Gastrocnemius medialis (tissue), 4 donors: ENCODE results near the gene ARL6IP1. TPM values are rescaled to one million over a fixed set of nuclear protein-coding genes. Genes with fewer than 3 reads are reported as not detected.
A peak's percentile ranks its signal among the peaks of the same experiment; 100 is the strongest.

Experiments
- ATAC-seq, 2 donors: fragments of 150-250 bp; one replicate each; pipeline ENCODE4 v1.9.1; 2016
- DNase-seq, 2 donors: peaks; one replicate each; pipeline ENCODE4 v3.0.0-alpha.2; 2019
- H3K27ac ChIP-seq, 4 donors: fragments of 200-600 bp; sonication (generic); 1 replicate in 1 of 4; 2 replicates in 3 of 4; pipeline ENCODE4 v1.5.1; 2016 to 2018; ENCODE audit warnings: mild to moderate bottlenecking in 2 of 4, moderate library complexity in 1 of 4
- H3K27me3 ChIP-seq, 3 donors: fragments of 200-600 bp; sonication (generic) in 2 of 3; 1 replicate in 1 of 3; 2 replicates in 2 of 3; pipeline versions ENCODE4 v1.5.1 to v1.6.0; 2016 to 2019; ENCODE audit warnings: mild to moderate bottlenecking in 1 of 3, moderate library complexity in 1 of 3
- H3K36me3 ChIP-seq, 2 donors: fragments of 200-600 bp; sonication (generic) in 1 of 2; one replicate each; pipeline ENCODE4 v1.5.1; 2017 to 2018
- H3K4me1 ChIP-seq, 2 donors: fragments of 200-600 bp; sonication (generic) in 1 of 2; one replicate each; pipeline ENCODE4 v1.5.1; 2016 to 2017; ENCODE audit warnings: mild to moderate bottlenecking in 2 of 2
- H3K4me3 ChIP-seq, 4 donors: fragments of 200-600 bp; sonication (generic) in 3 of 4; 1 replicate in 1 of 4; 2 replicates in 3 of 4; pipeline ENCODE4 v1.5.1; 2016 to 2019; ENCODE audit warnings: mild to moderate bottlenecking in 2 of 4
- H3K9me3 ChIP-seq, 3 donors: fragments of 200-600 bp; sonication (generic) in 2 of 3; 1 replicate in 1 of 3; 2 replicates in 2 of 3; pipeline ENCODE4 v1.5.1; 2016 to 2019
- POLR2A ChIP-seq, 2 donors: fragments of 450-650 bp; IDR thresholded peaks; one replicate each; pipeline ENCODE4 v1.6.1; 2017; ENCODE audit warnings: antibody characterized with exemption in 2 of 2, mild to moderate bottlenecking in 2 of 2, moderate library complexity in 2 of 2
- in situ Hi-C, 4 donors: fragments of 200-750 bp; cut with MboI; loops; one replicate each; pipeline versions ENCODE4 v1.15.0 to v1.8.0; 2017; ENCODE audit warnings: low sequenced_read_pairs in 4 of 4
- intact Hi-C: fragments of 100-400 bp; cut with DNase I; formaldehyde crosslinking; loops from one replicate; pipeline ENCODE4 v1.15.1; 2023; ENCODE audit warnings: low total_unique reads
- total RNA-seq, 4 donors: library from RNA; depleted of rRNA; stranded (reverse); fragments of >200 nt; gene quantifications; one replicate each; pipeline versions ENCODE4 v1.1.0 to v1.2.3, GENCODE V29; 2016
- TF ChIP-seq, protein P1 (sequence below), 5 experiments: fragments of 450-650 bp in 3 of 5; fragments of 200-600 bp in 2 of 5; sonication (generic) in 2 of 5; IDR thresholded peaks in 4 of 5; conservative IDR thresholded peaks in 1 of 5; 1 replicate in 4 of 5; 2 replicates in 1 of 5; pipeline ENCODE4 v1.5.1; 2016 to 2019; ENCODE audit warnings: antibody characterized with exemption in 5 of 5, mild to moderate bottlenecking in 3 of 5, moderate library complexity in 3 of 5

The ARL6IP1 gene
- total RNA-seq, 4 donors from 2014 or later: 25.2 to 40.5 (median 37.5) TPM

DNA sequence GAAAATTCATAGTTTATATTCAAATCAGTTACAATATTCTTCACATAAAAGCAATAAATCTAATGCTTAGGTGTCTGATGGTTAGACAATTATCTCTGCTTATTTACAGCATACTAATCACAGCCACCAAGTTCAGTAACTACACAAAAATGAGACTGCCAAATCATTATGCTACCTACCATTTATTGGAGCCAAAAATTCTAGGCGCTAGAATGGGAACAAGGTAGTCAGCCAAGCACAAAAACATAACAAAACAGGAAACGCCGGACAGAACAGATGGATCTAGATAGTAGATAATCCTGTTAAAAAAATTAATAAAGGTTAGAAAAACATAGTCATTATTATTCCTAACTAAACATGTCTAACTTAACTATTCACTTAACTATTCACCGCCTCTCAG, 3.6 kb downstream of the ARL6IP1 start:
- H3K27ac ChIP-seq: peak overlapping the region in 3 of 4 donors; percentile 1 to 96 (median 94)
- no peak overlapping the region for H3K4me3 ChIP-seq
- peaks cover 0 to 48% of the 10 kb centered on the region in 2 donors for H3K36me3 ChIP-seq
- peaks cover 26 to 41% of the 10 kb centered on the region in 2 donors for H3K4me1 ChIP-seq
- intact Hi-C loops (no loop called here), in situ Hi-C loops (loop anchor here in 2 of 4 donors (10.0 to 25.0 kb wide), 3 partner anchors 167 to 715 kb away; partner anchors contain the start of genes CCP110 (in 1 of the 2), COQ7 (in 1 of the 2) and GDE1 (in 1 of the 2))
- TF ChIP-seq POLR2A (IDR thresholded peaks at IDR 0.05): no peak
- TF ChIP-seq, protein P1, sequence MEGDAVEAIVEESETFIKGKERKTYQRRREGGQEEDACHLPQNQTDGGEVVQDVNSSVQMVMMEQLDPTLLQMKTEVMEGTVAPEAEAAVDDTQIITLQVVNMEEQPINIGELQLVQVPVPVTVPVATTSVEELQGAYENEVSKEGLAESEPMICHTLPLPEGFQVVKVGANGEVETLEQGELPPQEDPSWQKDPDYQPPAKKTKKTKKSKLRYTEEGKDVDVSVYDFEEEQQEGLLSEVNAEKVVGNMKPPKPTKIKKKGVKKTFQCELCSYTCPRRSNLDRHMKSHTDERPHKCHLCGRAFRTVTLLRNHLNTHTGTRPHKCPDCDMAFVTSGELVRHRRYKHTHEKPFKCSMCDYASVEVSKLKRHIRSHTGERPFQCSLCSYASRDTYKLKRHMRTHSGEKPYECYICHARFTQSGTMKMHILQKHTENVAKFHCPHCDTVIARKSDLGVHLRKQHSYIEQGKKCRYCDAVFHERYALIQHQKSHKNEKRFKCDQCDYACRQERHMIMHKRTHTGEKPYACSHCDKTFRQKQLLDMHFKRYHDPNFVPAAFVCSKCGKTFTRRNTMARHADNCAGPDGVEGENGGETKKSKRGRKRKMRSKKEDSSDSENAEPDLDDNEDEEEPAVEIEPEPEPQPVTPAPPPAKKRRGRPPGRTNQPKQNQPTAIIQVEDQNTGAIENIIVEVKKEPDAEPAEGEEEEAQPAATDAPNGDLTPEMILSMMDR (IDR thresholded peaks at IDR 0.05 in 4 of 5, conservative IDR thresholded peaks at IDR 0.05 in 1 of 5): no peak
- DNase-seq (no peak), ATAC-seq (no peak)
- no peaks in the 10 kb centered on the region for H3K9me3 ChIP-seq
- no peaks in the 10 kb centered on the region for H3K27me3 ChIP-seq

DNA sequence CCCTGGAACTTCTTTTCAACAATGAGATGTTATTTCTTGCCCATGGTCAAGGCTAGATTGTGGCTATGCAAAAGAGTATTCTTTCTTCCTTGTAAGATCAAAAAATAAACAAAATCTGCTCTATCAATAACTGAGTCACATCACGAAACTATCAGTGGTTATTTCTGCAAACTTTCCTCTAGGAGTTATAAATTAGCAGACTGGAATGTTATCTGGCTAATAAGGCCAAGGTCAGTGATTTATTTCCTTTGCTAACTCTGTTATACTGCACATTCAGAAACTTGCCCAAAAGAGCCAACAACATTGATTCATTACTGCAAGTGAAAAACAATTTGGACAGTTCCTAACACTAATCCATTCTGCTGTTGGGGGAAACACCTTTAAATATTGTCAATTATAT, 5.0 kb downstream of the ARL6IP1 start:
- no peaks in the 10 kb centered on the region for H3K9me3 ChIP-seq
- intact Hi-C loops (no loop called here), in situ Hi-C loops (loop anchor here in 2 of 4 donors (10.0 to 25.0 kb wide), 3 partner anchors 168 to 716 kb away; partner anchors contain the start of genes CCP110 (in 1 of the 2), COQ7 (in 1 of the 2) and GDE1 (in 1 of the 2))
- no peak overlapping the region for H3K4me3 ChIP-seq
- H3K4me1 ChIP-seq: peaks cover 26 to 31% of the 10 kb centered on the region in 2 donors
- H3K36me3 ChIP-seq: peaks cover 0 to 60% of the 10 kb centered on the region in 2 donors
- no peaks in the 10 kb centered on the region for H3K27me3 ChIP-seq
- ATAC-seq: no peak
- peak overlapping the region in 2 of 4 donors; percentile 6 to 17 for H3K27ac ChIP-seq
- no peak for DNase-seq
- TF ChIP-seq, protein P1 (IDR thresholded peaks at IDR 0.05 in 4 of 5, conservative IDR thresholded peaks at IDR 0.05 in 1 of 5): no peak
- TF ChIP-seq POLR2A (IDR thresholded peaks at IDR 0.05): no peak

DNA sequence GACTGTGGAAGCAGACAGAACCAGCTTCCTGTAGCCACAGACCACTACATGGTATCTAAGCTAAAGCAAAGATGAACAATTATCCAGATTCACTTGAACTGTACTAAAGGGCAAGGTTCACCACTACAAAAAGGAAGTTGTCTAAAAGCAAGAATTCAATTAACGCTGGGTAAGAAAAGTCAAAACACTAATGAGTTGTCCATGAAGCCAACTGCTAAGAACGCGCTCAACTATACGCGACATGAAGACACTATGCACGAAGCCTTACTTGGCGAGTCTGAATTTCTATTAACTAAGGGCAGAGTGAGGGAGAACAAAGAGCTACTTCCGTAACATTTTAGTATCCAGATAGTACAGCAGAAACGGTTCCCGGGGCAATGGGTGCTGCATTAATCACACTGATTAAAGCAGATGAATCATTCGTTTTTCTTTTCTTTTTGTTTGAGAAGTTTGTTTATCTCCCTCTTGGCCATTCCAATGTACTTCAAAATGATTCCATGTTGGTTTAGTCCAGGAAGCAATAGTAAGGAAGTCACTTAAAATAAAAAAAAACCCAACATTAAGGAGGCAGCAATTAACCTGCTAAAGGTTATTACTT, 8.4 kb downstream of the ARL6IP1 start:
- intact Hi-C loops (no loop called here), in situ Hi-C loops (loop anchor here in 2 of 4 donors (10.0 to 25.0 kb wide), 3 partner anchors 172 to 719 kb away; partner anchors contain the start of genes CCP110 (in 1 of the 2), COQ7 (in 1 of the 2) and GDE1 (in 1 of the 2))
- Histone ChIP-seq H3K27me3 (no peaks in the 10 kb centered on the region), H3K27ac (no peak overlapping the region), H3K4me3 (no peak overlapping the region), H3K36me3 (peaks cover 0 to 68% of the 10 kb centered on the region in 2 donors), H3K9me3 (no peaks in the 10 kb centered on the region), H3K4me1 (peaks cover 17 to 22% of the 10 kb centered on the region in 2 donors)
- DNase-seq (no peak), ATAC-seq (no peak)
- TF ChIP-seq POLR2A (IDR thresholded peaks at IDR 0.05): no peak
- TF ChIP-seq, protein P1 (IDR thresholded peaks at IDR 0.05 in 4 of 5, conservative IDR thresholded peaks at IDR 0.05 in 1 of 5): no peak

DNA sequence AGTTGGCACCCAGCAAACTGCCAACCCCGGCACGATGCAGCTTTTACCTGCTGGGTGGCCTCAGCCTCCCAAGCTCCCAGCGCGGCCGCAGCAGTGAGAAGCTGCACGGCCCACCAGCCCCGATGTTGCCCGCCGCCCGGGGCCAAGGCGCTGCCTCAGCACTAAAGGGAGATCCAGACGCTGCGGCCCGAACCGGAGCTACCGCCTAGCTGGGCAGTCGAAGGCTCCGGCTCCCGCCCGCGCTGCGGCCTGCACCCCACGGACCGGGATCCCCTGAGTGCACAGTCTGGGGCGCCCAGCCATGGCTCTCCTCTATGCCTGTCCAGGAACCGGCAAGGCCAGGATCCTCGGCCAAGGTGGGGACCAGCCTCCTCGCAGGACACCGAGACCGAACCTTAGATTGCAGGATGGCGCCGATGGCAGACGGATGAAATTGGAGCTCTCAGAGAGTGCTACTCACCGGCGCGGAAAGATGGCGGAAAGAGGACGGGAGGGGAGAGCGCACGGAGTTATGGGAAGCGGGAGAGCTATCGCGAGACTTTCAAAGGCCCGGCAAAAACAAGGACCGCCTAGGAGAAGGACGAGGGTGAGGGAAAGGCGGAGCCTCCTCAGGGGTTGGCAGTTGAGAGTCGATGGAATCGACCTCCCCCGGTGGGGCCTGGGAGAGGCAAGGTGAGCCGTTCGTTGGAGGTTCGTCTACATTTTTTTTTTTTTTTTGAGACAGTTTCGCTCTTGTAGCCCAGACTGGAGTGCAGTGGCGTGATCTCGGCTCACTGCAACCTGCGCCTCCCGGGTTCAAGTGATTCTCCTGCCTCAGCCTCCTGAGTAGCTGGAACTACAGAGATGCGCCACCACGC, 11.3 kb downstream of the ARL6IP1 start, which contains the start of gene RPS15A:
Gene RPS15A, minus strand, starts transcription at position 485 of the 857 bp plus-strand sequence. CDS start 1,221 bp downstream, outside the sequence.
- TF ChIP-seq POLR2A (IDR thresholded peaks at IDR 0.05): peak; percentile 86 to 89
- TF ChIP-seq, protein P1 (IDR thresholded peaks at IDR 0.05 in 4 of 5, conservative IDR thresholded peaks at IDR 0.05 in 1 of 5): no peak
- H3K4me1 ChIP-seq: peaks cover 41 to 48% of the 10 kb centered on the region in 2 donors
- H3K27me3 ChIP-seq: no peaks in the 10 kb centered on the region
- peak within 1 kb of the TSS; percentile 87 to 96 (median 90) for H3K27ac ChIP-seq
- no peaks in the 10 kb centered on the region for H3K9me3 ChIP-seq
- H3K4me3 ChIP-seq: peak within 1 kb of the TSS; percentile 83 to 98 (median 86)
- intact Hi-C loops: loop anchor here (1.0 to 5.0 kb wide), 2 partner anchors 11 to 172 kb away; partner anchors contain the start of gene ARL6IP1
- H3K36me3 ChIP-seq: peaks cover 0 to 69% of the 10 kb centered on the region in 2 donors
- ATAC-seq (peak; percentile 96 to 98), DNase-seq (peak; percentile 94 to 96)
- in situ Hi-C loops: loop anchor here in 2 of 4 donors (10.0 to 25.0 kb wide), 3 partner anchors 175 to 722 kb away; partner anchors contain the start of genes CCP110 (in 1 of the 2), COQ7 (in 1 of the 2) and GDE1 (in 1 of the 2)
